Measurements from ENCODE around the gene ARMCX4.

DNA sequence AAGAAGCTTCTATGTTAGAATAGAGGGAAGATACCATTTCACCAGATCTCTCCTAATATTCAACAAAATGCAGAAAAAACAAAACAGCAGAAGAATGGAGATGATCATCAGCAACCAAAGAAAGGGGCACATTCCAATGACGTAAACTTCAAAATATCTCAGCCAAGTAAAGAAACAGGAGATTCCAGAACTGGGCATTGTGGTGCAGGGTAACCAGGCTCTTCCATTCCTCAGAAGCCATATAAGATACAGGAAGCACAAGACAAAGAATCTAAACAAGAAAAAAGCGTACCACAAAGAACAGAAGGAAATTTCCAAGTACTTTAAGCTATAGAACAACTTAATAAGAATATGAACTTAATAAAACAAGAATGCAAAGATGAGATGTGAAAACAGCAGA is 6.9 kb upstream of the ARMCX4 start:
- no peak for TF ChIP-seq OVOL2 (CRISPR knock-in tag; IDR thresholded peaks at IDR 0.05; ENCODE audit: borderline replicate concordance)
- no peak for TF ChIP-seq FOXK1 (CRISPR knock-in tag; IDR thresholded peaks at IDR 0.05)
- TF ChIP-seq, protein P1, sequence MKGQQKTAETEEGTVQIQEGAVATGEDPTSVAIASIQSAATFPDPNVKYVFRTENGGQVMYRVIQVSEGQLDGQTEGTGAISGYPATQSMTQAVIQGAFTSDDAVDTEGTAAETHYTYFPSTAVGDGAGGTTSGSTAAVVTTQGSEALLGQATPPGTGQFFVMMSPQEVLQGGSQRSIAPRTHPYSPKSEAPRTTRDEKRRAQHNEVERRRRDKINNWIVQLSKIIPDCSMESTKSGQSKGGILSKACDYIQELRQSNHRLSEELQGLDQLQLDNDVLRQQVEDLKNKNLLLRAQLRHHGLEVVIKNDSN (CRISPR knock-in tag; IDR thresholded peaks at IDR 0.05) = no peak
- no peak for TF ChIP-seq ZNF232 (CRISPR knock-in tag; IDR thresholded peaks at IDR 0.05)
- TF ChIP-seq, protein P2, sequence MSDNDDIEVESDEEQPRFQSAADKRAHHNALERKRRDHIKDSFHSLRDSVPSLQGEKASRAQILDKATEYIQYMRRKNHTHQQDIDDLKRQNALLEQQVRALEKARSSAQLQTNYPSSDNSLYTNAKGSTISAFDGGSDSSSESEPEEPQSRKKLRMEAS (CRISPR knock-in tag; IDR thresholded peaks at IDR 0.05) = no peak
- TF ChIP-seq, protein P3, sequence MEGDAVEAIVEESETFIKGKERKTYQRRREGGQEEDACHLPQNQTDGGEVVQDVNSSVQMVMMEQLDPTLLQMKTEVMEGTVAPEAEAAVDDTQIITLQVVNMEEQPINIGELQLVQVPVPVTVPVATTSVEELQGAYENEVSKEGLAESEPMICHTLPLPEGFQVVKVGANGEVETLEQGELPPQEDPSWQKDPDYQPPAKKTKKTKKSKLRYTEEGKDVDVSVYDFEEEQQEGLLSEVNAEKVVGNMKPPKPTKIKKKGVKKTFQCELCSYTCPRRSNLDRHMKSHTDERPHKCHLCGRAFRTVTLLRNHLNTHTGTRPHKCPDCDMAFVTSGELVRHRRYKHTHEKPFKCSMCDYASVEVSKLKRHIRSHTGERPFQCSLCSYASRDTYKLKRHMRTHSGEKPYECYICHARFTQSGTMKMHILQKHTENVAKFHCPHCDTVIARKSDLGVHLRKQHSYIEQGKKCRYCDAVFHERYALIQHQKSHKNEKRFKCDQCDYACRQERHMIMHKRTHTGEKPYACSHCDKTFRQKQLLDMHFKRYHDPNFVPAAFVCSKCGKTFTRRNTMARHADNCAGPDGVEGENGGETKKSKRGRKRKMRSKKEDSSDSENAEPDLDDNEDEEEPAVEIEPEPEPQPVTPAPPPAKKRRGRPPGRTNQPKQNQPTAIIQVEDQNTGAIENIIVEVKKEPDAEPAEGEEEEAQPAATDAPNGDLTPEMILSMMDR (IDR thresholded peaks at IDR 0.05) = no peak
- TF ChIP-seq ESRRA (CRISPR knock-in tag; IDR thresholded peaks at IDR 0.05; ENCODE audit: borderline replicate concordance) = no peak
- no peak for TF ChIP-seq JUN (CRISPR knock-in tag; IDR thresholded peaks at IDR 0.05)
- TF ChIP-seq, protein P4, sequence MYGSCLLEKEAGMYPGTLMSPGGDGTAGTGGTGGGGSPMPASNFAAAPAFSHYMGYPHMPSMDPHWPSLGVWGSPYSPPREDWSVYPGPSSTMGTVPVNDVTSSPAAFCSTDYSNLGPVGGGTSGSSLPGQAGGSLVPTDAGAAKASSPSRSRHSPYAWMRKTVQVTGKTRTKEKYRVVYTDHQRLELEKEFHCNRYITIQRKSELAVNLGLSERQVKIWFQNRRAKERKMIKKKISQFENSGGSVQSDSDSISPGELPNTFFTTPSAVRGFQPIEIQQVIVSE (CRISPR knock-in tag; IDR thresholded peaks at IDR 0.05; ENCODE audit: borderline replicate concordance) = no peak
- TF ChIP-seq, protein P5, sequence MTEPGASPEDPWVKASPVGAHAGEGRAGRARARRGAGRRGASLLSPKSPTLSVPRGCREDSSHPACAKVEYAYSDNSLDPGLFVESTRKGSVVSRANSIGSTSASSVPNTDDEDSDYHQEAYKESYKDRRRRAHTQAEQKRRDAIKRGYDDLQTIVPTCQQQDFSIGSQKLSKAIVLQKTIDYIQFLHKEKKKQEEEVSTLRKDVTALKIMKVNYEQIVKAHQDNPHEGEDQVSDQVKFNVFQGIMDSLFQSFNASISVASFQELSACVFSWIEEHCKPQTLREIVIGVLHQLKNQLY (CRISPR knock-in tag; IDR thresholded peaks at IDR 0.05) = no peak

Measured in WTC11 (cell line).